ENCODE measurements around the gene LSM11. TPM values are rescaled to one million over a fixed set of nuclear protein-coding genes. Genes with fewer than 3 reads are reported as not detected.
"Not testable (repeated sequence)": the region's sequence is repeated elsewhere in the genome, so short reads cannot be mapped to it uniquely, and the experiment has no call there.

Gene LSM11
- total RNA-seq (1 to 10 TPM; 1.7 to 4.2 (median 3.9) TPM), total RNA-seq (3.7 to 36.9 (median 18.1) reads per million in 29 experiments)
- total RNA-seq (2013): 4.5 TPM

GRCh38 chr5:157743163-157744050 lies at the start of gene LSM11:
LSM11 (plus strand) TSS chr5:157743712; CDS start chr5:157743751, 39 bp downstream.
- Mint-ChIP-seq H3K4me3 (peak within 1 kb of the TSS; percentile 79 to 97 (median 92)), H3K36me3 (peaks cover 11% of the 10 kb centered on the region), H3K27ac (peak within 1 kb of the TSS; percentile 4 to 86), H3K27me3 (no peaks in the 10 kb centered on the region), H3K9me3 (no peaks in the 10 kb centered on the region), H3K4me1 (peaks cover 23 to 30% (median 27%) of the 10 kb centered on the region in 3 donors)
- DNase-seq: peak; percentile 73 to 94 (median 87)
- peak; percentile 91 to 98 (median 93) for ATAC-seq (replicated peaks in 1 of 4)
- H3K27me3 ChIP-seq (replicated peaks in 1 of 2; ENCODE audit: control insufficient read depth in 2 of 2, extremely low read depth in 1 of 2, insufficient read depth in 2 of 2, low read length in 1 of 2): no peaks in the 10 kb centered on the region
- peak within 1 kb of the TSS; percentile 56 to 75 for H3K4me3 ChIP-seq (ENCODE audit: control insufficient read depth in 1 of 2, extremely low read depth in 1 of 2, low read length in 1 of 2)
- H3K36me3 ChIP-seq (ENCODE audit: control insufficient read depth in 2 of 2, extremely low read depth in 1 of 2, insufficient read depth in 1 of 2, low read length in 1 of 2): no peaks in the 10 kb centered on the region
- ChIA-PET POLR2A (interaction anchor here (0.6 to 0.9 kb wide), 3 partner anchors 26 to 1638 kb away, joined by 3 to 6 read pairs (median 3); no protein-coding TSS in a partner anchor), CTCF (interaction anchor here (0.5 to 5.1 kb wide), 34 partner anchors 9 to 1363 kb away, joined by 3 to 44 read pairs (median 4); partner anchors contain the start of genes MED7 (in 2 of the 2), THG1L (in 2 of the 2) and CLINT1 (in 1 of the 2))
- under 1% methylated on average over 75 of the region's 79 CpGs for WGBS (ENCODE audit: insufficient coverage)
- H3K9me3 ChIP-seq: no peaks in the 10 kb centered on the region
- peaks cover 11 to 13% of the 10 kb centered on the region in 2 experiments for H3K4me1 ChIP-seq (ENCODE audit: control insufficient read depth in 1 of 2, extremely low read depth in 1 of 2, insufficient read depth in 2 of 2, low read length in 2 of 2)
- no peak within 1 kb of the TSS for H3K27ac ChIP-seq (ENCODE audit: low read length)

GRCh38 chr5:157693816-157694215 lies 49.7 kb upstream of the LSM11 start:
- H3K27ac Mint-ChIP-seq; H3K4me3 Mint-ChIP-seq; H3K36me3 Mint-ChIP-seq; H3K36me3 ChIP-seq (ENCODE audit: control insufficient read depth in 2 of 2, extremely low read depth in 1 of 2, insufficient read depth in 1 of 2, low read length in 1 of 2); H3K27me3 ChIP-seq (replicated peaks in 1 of 2; ENCODE audit: control insufficient read depth in 2 of 2, extremely low read depth in 1 of 2, insufficient read depth in 2 of 2, low read length in 1 of 2); POLR2A ChIA-PET; H3K27ac ChIP-seq (ENCODE audit: low read length); H3K27me3 Mint-ChIP-seq; H3K4me3 ChIP-seq (ENCODE audit: control insufficient read depth in 1 of 2, extremely low read depth in 1 of 2, low read length in 1 of 2); ATAC-seq (replicated peaks in 1 of 4); DNase-seq; CTCF ChIA-PET; H3K4me1 Mint-ChIP-seq; H3K9me3 ChIP-seq; H3K4me1 ChIP-seq (ENCODE audit: control insufficient read depth in 1 of 2, extremely low read depth in 1 of 2, insufficient read depth in 2 of 2, low read length in 2 of 2): not testable (repeated sequence)
- H3K9me3 Mint-ChIP-seq: peaks cover 5 to 13% (median 11%) of the 10 kb centered on the region in 3 donors
- WGBS (ENCODE audit: insufficient coverage): 97% methylated on average over 21 of the region's 25 CpGs

DNA sequence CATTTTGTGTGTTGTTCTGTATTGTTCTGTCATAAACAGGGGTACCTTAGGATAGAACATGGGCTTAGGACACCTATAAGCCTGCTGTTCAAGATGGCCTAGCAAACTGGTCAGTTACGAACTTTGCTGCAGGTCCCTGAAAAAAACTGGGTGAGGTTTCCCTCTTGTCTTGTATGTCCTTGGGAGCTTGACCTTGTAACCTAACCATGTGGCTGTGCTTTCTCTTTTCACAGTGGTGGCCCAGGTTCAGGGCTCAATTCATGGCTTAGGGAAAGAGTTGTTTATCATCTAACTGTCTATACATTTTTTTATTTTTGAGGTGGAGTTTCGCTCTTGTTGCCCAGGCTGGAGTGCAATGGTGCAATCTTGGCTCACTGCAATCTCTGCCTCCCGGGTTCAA lies 47.4 kb upstream of the LSM11 start:
- POLR2A ChIA-PET: interaction anchor here in 1 of 2 donors (0.6 kb wide), 1 partner anchor 8 kb away, joined by 8 read pairs; no protein-coding TSS in a partner anchor
- H3K9me3 Mint-ChIP-seq: peaks cover 5 to 13% (median 11%) of the 10 kb centered on the region in 3 donors
- WGBS (ENCODE audit: insufficient coverage): 83% methylated on average over 1 of the region's 3 CpGs
- ATAC-seq (replicated peaks in 1 of 4); H3K36me3 Mint-ChIP-seq; H3K4me3 ChIP-seq (ENCODE audit: control insufficient read depth in 1 of 2, extremely low read depth in 1 of 2, low read length in 1 of 2); H3K27ac ChIP-seq (ENCODE audit: low read length); CTCF ChIA-PET; H3K27me3 ChIP-seq (replicated peaks in 1 of 2; ENCODE audit: control insufficient read depth in 2 of 2, extremely low read depth in 1 of 2, insufficient read depth in 2 of 2, low read length in 1 of 2); H3K27ac Mint-ChIP-seq; H3K4me1 ChIP-seq (ENCODE audit: control insufficient read depth in 1 of 2, extremely low read depth in 1 of 2, insufficient read depth in 2 of 2, low read length in 2 of 2); H3K36me3 ChIP-seq (ENCODE audit: control insufficient read depth in 2 of 2, extremely low read depth in 1 of 2, insufficient read depth in 1 of 2, low read length in 1 of 2); H3K4me1 Mint-ChIP-seq; H3K4me3 Mint-ChIP-seq; H3K27me3 Mint-ChIP-seq; H3K9me3 ChIP-seq; DNase-seq: not testable (repeated sequence)

DNA sequence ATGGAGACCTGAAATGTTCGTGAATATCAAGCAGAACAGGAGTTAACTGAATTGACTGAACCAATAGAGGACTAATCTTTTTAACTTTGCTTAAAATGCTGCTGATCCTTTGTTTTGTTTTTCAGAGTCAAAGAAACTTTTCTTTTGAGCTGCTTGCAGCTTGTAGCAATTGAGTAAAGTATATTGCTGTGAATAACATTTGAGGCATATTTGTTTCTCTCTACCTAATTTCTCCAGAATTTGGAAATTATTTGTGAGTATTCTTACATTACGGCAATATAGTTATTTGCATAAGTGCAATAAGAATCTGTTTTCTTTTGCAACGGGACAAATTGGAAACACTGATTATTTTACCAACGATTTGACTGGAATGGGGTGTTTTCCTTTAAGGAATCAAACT lies 44.8 kb upstream of the LSM11 start:
- H3K9me3 ChIP-seq; H3K4me3 ChIP-seq (ENCODE audit: control insufficient read depth in 1 of 2, extremely low read depth in 1 of 2, low read length in 1 of 2); ATAC-seq (replicated peaks in 1 of 4); POLR2A ChIA-PET; H3K4me1 Mint-ChIP-seq; H3K36me3 ChIP-seq (ENCODE audit: control insufficient read depth in 2 of 2, extremely low read depth in 1 of 2, insufficient read depth in 1 of 2, low read length in 1 of 2); DNase-seq; H3K4me3 Mint-ChIP-seq; H3K27me3 ChIP-seq (replicated peaks in 1 of 2; ENCODE audit: control insufficient read depth in 2 of 2, extremely low read depth in 1 of 2, insufficient read depth in 2 of 2, low read length in 1 of 2); H3K4me1 ChIP-seq (ENCODE audit: control insufficient read depth in 1 of 2, extremely low read depth in 1 of 2, insufficient read depth in 2 of 2, low read length in 2 of 2); H3K36me3 Mint-ChIP-seq; H3K27ac ChIP-seq (ENCODE audit: low read length); CTCF ChIA-PET; H3K27me3 Mint-ChIP-seq; H3K27ac Mint-ChIP-seq: not testable (repeated sequence)
- WGBS (ENCODE audit: insufficient coverage): 100% methylated on average over 1 of the region's 4 CpGs
- peaks cover 4 to 17% (median 5%) of the 10 kb centered on the region in 3 donors for H3K9me3 Mint-ChIP-seq

DNA sequence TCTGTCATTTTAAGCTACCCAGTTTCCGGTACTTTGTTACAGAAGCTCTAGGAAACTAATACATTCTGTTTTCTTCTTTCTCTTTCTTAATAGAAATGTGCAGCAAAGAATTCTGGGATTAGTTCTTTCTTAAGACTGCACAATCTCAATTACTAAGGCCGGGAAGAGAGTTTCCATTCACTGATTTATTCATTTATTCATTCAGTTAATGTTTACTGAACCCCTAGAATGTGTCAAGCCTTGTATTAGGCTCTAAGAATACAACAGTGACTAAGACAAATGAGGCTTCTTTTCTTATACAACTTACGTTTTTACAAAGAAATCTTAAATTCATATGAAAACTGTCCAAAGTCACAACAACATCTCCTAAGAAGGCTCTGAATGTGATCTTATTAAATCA lies 39.8 kb upstream of the LSM11 start:
- POLR2A ChIA-PET: no interaction called here
- Histone ChIP-seq H3K27ac (ENCODE audit: low read length) (no peak overlapping the region), H3K27me3 (replicated peaks in 1 of 2; ENCODE audit: control insufficient read depth in 2 of 2, extremely low read depth in 1 of 2, insufficient read depth in 2 of 2, low read length in 1 of 2) (peaks cover 0 to 3% of the 10 kb centered on the region in 2 experiments), H3K9me3 (no peaks in the 10 kb centered on the region), H3K36me3 (ENCODE audit: control insufficient read depth in 2 of 2, extremely low read depth in 1 of 2, insufficient read depth in 1 of 2, low read length in 1 of 2) (no peaks in the 10 kb centered on the region), H3K4me3 (ENCODE audit: control insufficient read depth in 1 of 2, extremely low read depth in 1 of 2, low read length in 1 of 2) (no peak overlapping the region), H3K4me1 (ENCODE audit: control insufficient read depth in 1 of 2, extremely low read depth in 1 of 2, insufficient read depth in 2 of 2, low read length in 2 of 2) (no peaks in the 10 kb centered on the region)
- H3K9me3 Mint-ChIP-seq: peaks cover 0 to 5% (median under 1%) of the 10 kb centered on the region in 3 donors
- WGBS (ENCODE audit: insufficient coverage): no CpG with 5 or more reads among the region's 3 CpGs
- H3K4me3 Mint-ChIP-seq: no peak overlapping the region
- DNase-seq (no peak), ATAC-seq (replicated peaks in 1 of 4) (no peak)
- H3K27me3 Mint-ChIP-seq: peaks cover 0 to 10% of the 10 kb centered on the region in 2 donors
- no peaks in the 10 kb centered on the region for H3K36me3 Mint-ChIP-seq
- H3K27ac Mint-ChIP-seq: no peak overlapping the region
- no peaks in the 10 kb centered on the region for H3K4me1 Mint-ChIP-seq
- CTCF ChIA-PET: interaction anchor here (0.6 kb wide), 2 partner anchors 89 to 1155 kb away, joined by 3 read pairs; no protein-coding TSS in a partner anchor

- DNase-seq: no peak
- H3K27me3 Mint-ChIP-seq: peaks cover 2 to 17% of the 10 kb centered on the region in 2 donors
- Histone ChIP-seq H3K9me3 (no peaks in the 10 kb centered on the region), H3K27ac (ENCODE audit: low read length) (no peak overlapping the region), H3K4me3 (ENCODE audit: control insufficient read depth in 1 of 2, extremely low read depth in 1 of 2, low read length in 1 of 2) (no peak overlapping the region), H3K36me3 (ENCODE audit: control insufficient read depth in 2 of 2, extremely low read depth in 1 of 2, insufficient read depth in 1 of 2, low read length in 1 of 2) (no peaks in the 10 kb centered on the region), H3K27me3 (replicated peaks in 1 of 2; ENCODE audit: control insufficient read depth in 2 of 2, extremely low read depth in 1 of 2, insufficient read depth in 2 of 2, low read length in 1 of 2) (peaks cover 0 to 3% of the 10 kb centered on the region in 2 experiments), H3K4me1 (ENCODE audit: control insufficient read depth in 1 of 2, extremely low read depth in 1 of 2, insufficient read depth in 2 of 2, low read length in 2 of 2) (no peaks in the 10 kb centered on the region)
- ChIA-PET POLR2A (interaction anchor here in 1 of 2 donors (0.5 kb wide), 1 partner anchor 468 kb away, joined by 6 read pairs; no protein-coding TSS in a partner anchor), CTCF (interaction anchor here in 1 of 2 donors (1.4 kb wide), 1 partner anchor 10 kb away, joined by 3 read pairs; no protein-coding TSS in a partner anchor)
- H3K4me3 Mint-ChIP-seq: no peak overlapping the region
- ATAC-seq (replicated peaks in 1 of 4): no peak
- H3K36me3 Mint-ChIP-seq: no peaks in the 10 kb centered on the region
- no peak overlapping the region for H3K27ac Mint-ChIP-seq
- H3K4me1 Mint-ChIP-seq: no peaks in the 10 kb centered on the region
- WGBS (ENCODE audit: insufficient coverage): no CpG with 5 or more reads among the region's 1 CpG
- no peaks in the 10 kb centered on the region for H3K9me3 Mint-ChIP-seq
These were observed 34.6 kb upstream of the LSM11 start for GRCh38 chr5:157708866-157709265.

Data from T-cell (primary cell).